ENCODE results near the gene SLC25A26.

SLC25A26 gene

DNA sequence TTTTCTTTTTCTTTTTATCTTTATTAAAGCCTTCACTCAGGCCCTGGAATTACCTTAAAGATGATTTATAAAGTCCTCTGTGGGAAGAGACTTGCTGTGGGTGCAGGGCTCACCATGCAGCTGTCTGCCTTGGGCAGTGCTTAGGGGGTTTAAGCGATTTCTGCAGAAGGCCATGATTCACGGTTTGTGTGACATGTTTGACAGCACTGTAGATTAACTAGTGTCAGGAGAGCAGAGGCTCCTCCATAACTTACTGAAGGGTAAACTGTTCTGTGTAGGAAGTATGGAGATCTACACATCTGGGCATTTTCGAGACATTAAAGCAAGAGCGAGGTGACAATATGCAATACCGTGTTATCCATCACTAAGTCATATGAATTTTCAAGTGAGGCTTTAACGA lies 142.3 kb downstream of the SLC25A26 start:
- H3K27me3 ChIP-seq (ENCODE audit: control insufficient read depth in 1 of 2, insufficient read depth in 2 of 2, low read length in 2 of 2), result no peaks in the 10 kb centered on the region
- H3K36me3 ChIP-seq (ENCODE audit: control insufficient read depth in 2 of 2, insufficient read depth in 2 of 2, low read length in 2 of 2), result no peaks in the 10 kb centered on the region
- no peak overlapping the region for H3K27ac ChIP-seq (ENCODE audit: low read length)
- no peaks in the 10 kb centered on the region for H3K4me1 ChIP-seq (ENCODE audit: control insufficient read depth, insufficient read depth, low read length)
- no peak overlapping the region for H3K9ac ChIP-seq (ENCODE audit: low read length in 2 of 2)
- H3K9me3 ChIP-seq (ENCODE audit: control insufficient read depth in 2 of 2, low read length in 2 of 2), result no peaks in the 10 kb centered on the region
- no peak overlapping the region for H3K4me3 ChIP-seq (ENCODE audit: low read length in 2 of 2)

DNA sequence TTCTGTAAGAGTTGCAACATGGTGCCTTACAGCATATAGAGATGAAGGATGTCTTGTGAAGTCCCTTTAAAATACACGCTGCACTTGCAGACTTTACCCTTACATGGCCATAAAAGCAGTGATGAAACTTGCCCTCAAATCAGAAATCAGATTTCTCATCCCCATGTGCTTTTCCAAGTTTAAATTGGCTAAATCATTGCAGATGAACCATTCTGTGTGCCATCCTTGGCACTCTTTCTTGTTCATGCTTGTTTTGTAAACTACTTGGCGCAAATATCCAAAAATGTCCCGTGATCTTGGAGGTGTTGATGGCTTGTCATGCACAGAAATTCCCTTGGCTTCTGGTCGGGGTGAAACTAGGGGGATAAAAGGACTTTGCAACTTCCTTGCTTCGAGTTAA lies 144.3 kb downstream of the SLC25A26 start:
- H3K36me3 ChIP-seq (ENCODE audit: control insufficient read depth in 2 of 2, insufficient read depth in 2 of 2, low read length in 2 of 2), result peaks cover 0 to 2% of the 10 kb centered on the region in 2 donors
- no peak overlapping the region for H3K9ac ChIP-seq (ENCODE audit: low read length in 2 of 2)
- H3K4me1 ChIP-seq (ENCODE audit: control insufficient read depth, insufficient read depth, low read length), result no peaks in the 10 kb centered on the region
- H3K4me3 ChIP-seq (ENCODE audit: low read length in 2 of 2), result no peak overlapping the region
- no peaks in the 10 kb centered on the region for H3K27me3 ChIP-seq (ENCODE audit: control insufficient read depth in 1 of 2, insufficient read depth in 2 of 2, low read length in 2 of 2)
- H3K9me3 ChIP-seq (ENCODE audit: control insufficient read depth in 2 of 2, low read length in 2 of 2), result no peaks in the 10 kb centered on the region
- H3K27ac ChIP-seq (ENCODE audit: low read length), result no peak overlapping the region

DNA sequence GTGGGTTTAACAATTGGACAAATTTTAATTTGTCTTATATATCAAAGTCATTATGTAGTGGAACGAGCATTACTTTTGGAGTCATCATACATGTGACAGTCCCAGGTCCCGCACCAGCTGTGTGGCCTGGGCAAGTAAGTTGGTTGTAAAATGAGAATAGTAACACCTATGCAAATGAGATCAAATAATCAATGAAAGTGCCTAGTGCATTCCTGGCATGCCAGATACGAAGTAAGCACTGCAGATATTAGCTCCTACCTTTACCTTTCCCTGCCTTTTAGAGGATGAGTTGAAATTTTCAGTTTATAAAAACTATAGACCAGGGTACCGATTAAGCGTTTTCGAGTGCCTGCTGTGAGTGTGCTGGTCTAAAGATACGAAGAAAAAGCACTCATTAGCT lies 145.9 kb downstream of the SLC25A26 start:
- peaks cover 0 to 2% of the 10 kb centered on the region in 2 donors for H3K36me3 ChIP-seq (ENCODE audit: control insufficient read depth in 2 of 2, insufficient read depth in 2 of 2, low read length in 2 of 2)
- H3K4me1 ChIP-seq (ENCODE audit: control insufficient read depth, insufficient read depth, low read length), result no peaks in the 10 kb centered on the region
- no peak overlapping the region for H3K27ac ChIP-seq (ENCODE audit: low read length)
- no peak overlapping the region for H3K4me3 ChIP-seq (ENCODE audit: low read length in 2 of 2)
- no peaks in the 10 kb centered on the region for H3K9me3 ChIP-seq (ENCODE audit: control insufficient read depth in 2 of 2, low read length in 2 of 2)
- H3K27me3 ChIP-seq (ENCODE audit: control insufficient read depth in 1 of 2, insufficient read depth in 2 of 2, low read length in 2 of 2), result no peaks in the 10 kb centered on the region
- H3K9ac ChIP-seq (ENCODE audit: low read length in 2 of 2), result no peak overlapping the region

GRCh38 chr3:66367979-66368378 lies 147.2 kb downstream of the SLC25A26 start:
- Histone ChIP-seq H3K27ac (ENCODE audit: low read length) (no peak overlapping the region), H3K4me3 (ENCODE audit: low read length in 2 of 2) (no peak overlapping the region), H3K4me1 (ENCODE audit: control insufficient read depth, insufficient read depth, low read length) (peaks cover 4% of the 10 kb centered on the region), H3K9me3 (ENCODE audit: control insufficient read depth in 2 of 2, low read length in 2 of 2) (no peaks in the 10 kb centered on the region), H3K27me3 (ENCODE audit: control insufficient read depth in 1 of 2, insufficient read depth in 2 of 2, low read length in 2 of 2) (no peaks in the 10 kb centered on the region), H3K9ac (ENCODE audit: low read length in 2 of 2) (no peak overlapping the region), H3K36me3 (ENCODE audit: control insufficient read depth in 2 of 2, insufficient read depth in 2 of 2, low read length in 2 of 2) (peaks cover 0 to 2% of the 10 kb centered on the region in 2 donors)

DNA sequence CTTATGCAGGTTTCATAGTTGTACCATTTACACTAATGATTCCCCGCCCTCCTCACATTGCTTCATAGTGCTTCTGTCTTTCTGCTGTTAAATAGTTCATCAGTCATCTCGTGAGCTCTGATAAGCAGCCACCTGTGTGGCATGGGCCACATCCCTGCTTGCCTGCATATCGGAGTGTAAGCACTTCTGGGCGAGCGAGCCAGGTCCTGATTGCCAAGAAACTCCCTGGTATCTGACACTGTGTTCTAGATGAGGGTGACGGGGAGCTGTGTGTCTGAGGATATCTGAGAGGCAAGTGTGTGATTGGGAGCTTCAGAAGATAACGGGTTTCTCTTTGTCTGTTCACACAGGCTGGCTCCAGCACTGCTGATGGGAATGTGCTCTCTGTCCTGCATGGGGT lies 149.4 kb downstream of the SLC25A26 start:
- H3K4me1 ChIP-seq (ENCODE audit: control insufficient read depth, insufficient read depth, low read length), result peaks cover 4% of the 10 kb centered on the region
- H3K4me3 ChIP-seq (ENCODE audit: low read length in 2 of 2), result no peak overlapping the region
- H3K27me3 ChIP-seq (ENCODE audit: control insufficient read depth in 1 of 2, insufficient read depth in 2 of 2, low read length in 2 of 2), result no peaks in the 10 kb centered on the region
- no peak overlapping the region for H3K27ac ChIP-seq (ENCODE audit: low read length)
- no peaks in the 10 kb centered on the region for H3K9me3 ChIP-seq (ENCODE audit: control insufficient read depth in 2 of 2, low read length in 2 of 2)
- H3K36me3 ChIP-seq (ENCODE audit: control insufficient read depth in 2 of 2, insufficient read depth in 2 of 2, low read length in 2 of 2), result peaks cover 0 to 2% of the 10 kb centered on the region in 2 donors
- H3K9ac ChIP-seq (ENCODE audit: low read length in 2 of 2), result no peak overlapping the region

DNA sequence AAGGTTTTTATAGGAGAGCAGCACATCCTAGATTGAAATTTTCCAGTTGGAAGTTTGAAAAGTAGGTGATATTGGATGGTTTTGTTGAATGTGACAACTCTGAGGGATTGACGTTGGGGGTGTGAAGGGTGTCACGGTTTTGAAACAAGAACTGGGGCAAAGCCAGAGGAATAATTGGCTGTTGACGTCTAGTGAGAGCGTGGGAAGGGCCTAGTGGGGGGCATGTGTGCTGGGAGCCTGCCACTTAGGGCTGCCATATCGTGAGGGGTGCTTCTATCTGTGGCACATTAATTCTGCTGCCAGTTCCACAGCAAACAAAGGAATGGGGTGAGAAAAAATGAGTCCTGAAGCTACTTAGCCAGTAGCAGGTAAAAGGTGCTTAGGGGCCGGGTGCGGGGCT lies 150.6 kb downstream of the SLC25A26 start:
- Histone ChIP-seq H3K9ac (ENCODE audit: low read length in 2 of 2) (no peak overlapping the region), H3K27ac (ENCODE audit: low read length) (no peak overlapping the region), H3K9me3 (ENCODE audit: control insufficient read depth in 2 of 2, low read length in 2 of 2) (no peaks in the 10 kb centered on the region), H3K36me3 (ENCODE audit: control insufficient read depth in 2 of 2, insufficient read depth in 2 of 2, low read length in 2 of 2) (peaks cover 6 to 11% of the 10 kb centered on the region in 2 donors), H3K4me1 (ENCODE audit: control insufficient read depth, insufficient read depth, low read length) (peaks cover 5% of the 10 kb centered on the region), H3K27me3 (ENCODE audit: control insufficient read depth in 1 of 2, insufficient read depth in 2 of 2, low read length in 2 of 2) (no peaks in the 10 kb centered on the region), H3K4me3 (ENCODE audit: low read length in 2 of 2) (no peak overlapping the region)

- Histone ChIP-seq H3K27ac (ENCODE audit: low read length) (no peak overlapping the region), H3K9ac (ENCODE audit: low read length in 2 of 2) (no peak overlapping the region), H3K4me1 (ENCODE audit: control insufficient read depth, insufficient read depth, low read length) (peaks cover 15% of the 10 kb centered on the region), H3K4me3 (ENCODE audit: low read length in 2 of 2) (no peak overlapping the region), H3K36me3 (ENCODE audit: control insufficient read depth in 2 of 2, insufficient read depth in 2 of 2, low read length in 2 of 2) (peaks cover 17 to 24% of the 10 kb centered on the region in 2 donors), H3K9me3 (ENCODE audit: control insufficient read depth in 2 of 2, low read length in 2 of 2) (no peaks in the 10 kb centered on the region), H3K27me3 (ENCODE audit: control insufficient read depth in 1 of 2, insufficient read depth in 2 of 2, low read length in 2 of 2) (no peaks in the 10 kb centered on the region)
Observed at GRCh38 chr3:66372681-66373350, 152.0 kb downstream of the SLC25A26 start.

GRCh38 chr3:66376568-66376967 lies 155.8 kb downstream of the SLC25A26 start:
- peaks cover 21% of the 10 kb centered on the region for H3K4me1 ChIP-seq (ENCODE audit: control insufficient read depth, insufficient read depth, low read length)
- peak overlapping the region; percentile 37 for H3K27ac ChIP-seq (ENCODE audit: low read length)
- no peaks in the 10 kb centered on the region for H3K27me3 ChIP-seq (ENCODE audit: control insufficient read depth in 1 of 2, insufficient read depth in 2 of 2, low read length in 2 of 2)
- no peak overlapping the region for H3K4me3 ChIP-seq (ENCODE audit: low read length in 2 of 2)
- no peak overlapping the region for H3K9ac ChIP-seq (ENCODE audit: low read length in 2 of 2)
- peaks cover 41 to 60% of the 10 kb centered on the region in 2 donors for H3K36me3 ChIP-seq (ENCODE audit: control insufficient read depth in 2 of 2, insufficient read depth in 2 of 2, low read length in 2 of 2)
- H3K9me3 ChIP-seq (ENCODE audit: control insufficient read depth in 2 of 2, low read length in 2 of 2), result no peaks in the 10 kb centered on the region

- no peak overlapping the region for H3K4me3 ChIP-seq (ENCODE audit: low read length in 2 of 2)
- H3K27me3 ChIP-seq (ENCODE audit: control insufficient read depth in 1 of 2, insufficient read depth in 2 of 2, low read length in 2 of 2), result no peaks in the 10 kb centered on the region
- no peak overlapping the region for H3K27ac ChIP-seq (ENCODE audit: low read length)
- H3K9me3 ChIP-seq (ENCODE audit: control insufficient read depth in 2 of 2, low read length in 2 of 2), result no peaks in the 10 kb centered on the region
- H3K4me1 ChIP-seq (ENCODE audit: control insufficient read depth, insufficient read depth, low read length), result peaks cover 28% of the 10 kb centered on the region
- H3K9ac ChIP-seq (ENCODE audit: low read length in 2 of 2), result no peak overlapping the region
- H3K36me3 ChIP-seq (ENCODE audit: control insufficient read depth in 2 of 2, insufficient read depth in 2 of 2, low read length in 2 of 2), result peaks cover 53 to 72% of the 10 kb centered on the region in 2 donors
Observed at GRCh38 chr3:66377800-66378199, 157.0 kb downstream of the SLC25A26 start.

DNA sequence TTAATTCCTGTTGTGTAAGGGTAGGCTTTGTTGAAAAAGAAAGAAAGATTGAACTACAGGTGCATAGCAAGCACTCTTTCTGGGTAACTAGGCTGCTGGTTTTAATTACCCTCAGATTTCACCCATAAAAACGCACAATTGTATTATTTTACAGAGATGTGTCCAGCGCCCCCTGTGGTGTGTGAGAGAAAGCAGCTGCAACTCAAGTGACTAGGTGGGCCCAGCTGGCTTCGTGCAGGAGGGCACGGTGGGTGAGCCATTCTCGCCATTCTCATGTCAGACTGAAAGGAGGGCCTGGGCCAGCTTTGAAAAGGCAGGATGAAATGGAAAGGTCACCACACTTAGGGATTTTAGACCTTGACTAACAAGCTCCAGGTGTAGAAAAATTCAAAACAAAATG lies 157.5 kb downstream of the SLC25A26 start:
- Histone ChIP-seq H3K36me3 (ENCODE audit: control insufficient read depth in 2 of 2, insufficient read depth in 2 of 2, low read length in 2 of 2) (peaks cover 58 to 76% of the 10 kb centered on the region in 2 donors), H3K9me3 (ENCODE audit: control insufficient read depth in 2 of 2, low read length in 2 of 2) (no peaks in the 10 kb centered on the region), H3K4me3 (ENCODE audit: low read length in 2 of 2) (no peak overlapping the region), H3K4me1 (ENCODE audit: control insufficient read depth, insufficient read depth, low read length) (peaks cover 27% of the 10 kb centered on the region), H3K9ac (ENCODE audit: low read length in 2 of 2) (no peak overlapping the region), H3K27ac (ENCODE audit: low read length) (no peak overlapping the region), H3K27me3 (ENCODE audit: control insufficient read depth in 1 of 2, insufficient read depth in 2 of 2, low read length in 2 of 2) (no peaks in the 10 kb centered on the region)

DNA sequence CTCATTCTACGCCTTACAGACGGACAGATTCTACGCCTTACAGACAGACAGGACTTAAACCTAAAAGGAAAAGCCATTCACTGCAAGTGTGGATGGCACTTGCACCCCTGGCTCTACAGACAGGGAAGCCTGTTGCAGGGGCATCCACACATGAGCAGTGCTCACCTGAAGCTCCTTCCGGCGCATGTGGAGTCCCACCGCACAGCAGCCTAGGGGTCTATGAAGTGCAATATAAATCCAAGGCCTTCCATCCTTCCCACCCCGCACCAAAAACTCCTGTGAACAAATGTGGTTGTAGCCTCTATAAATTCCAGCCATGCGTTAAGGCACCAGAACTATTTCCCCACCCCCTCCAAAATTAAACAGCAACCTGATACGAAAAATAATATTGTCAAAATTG lies 158.8 kb downstream of the SLC25A26 start:
- no peak overlapping the region for H3K27ac ChIP-seq (ENCODE audit: low read length)
- peaks cover 71 to 89% of the 10 kb centered on the region in 2 donors for H3K36me3 ChIP-seq (ENCODE audit: control insufficient read depth in 2 of 2, insufficient read depth in 2 of 2, low read length in 2 of 2)
- H3K9ac ChIP-seq (ENCODE audit: low read length in 2 of 2), result no peak overlapping the region
- no peaks in the 10 kb centered on the region for H3K27me3 ChIP-seq (ENCODE audit: control insufficient read depth in 1 of 2, insufficient read depth in 2 of 2, low read length in 2 of 2)
- H3K4me3 ChIP-seq (ENCODE audit: low read length in 2 of 2), result no peak overlapping the region
- H3K9me3 ChIP-seq (ENCODE audit: control insufficient read depth in 2 of 2, low read length in 2 of 2), result no peaks in the 10 kb centered on the region
- peaks cover 27% of the 10 kb centered on the region for H3K4me1 ChIP-seq (ENCODE audit: control insufficient read depth, insufficient read depth, low read length)
